Left hindlimb (tissue), 1 donor: ENCODE results near the gene KCTD8.

Experiments
- DNase-seq: peaks from one replicate; pipeline ENCODE4 v3.0.0-alpha.2; 2018

Gene KCTD8

GRCh38 chr4:44448521-44449461 is at the start of gene KCTD8:
Gene KCTD8, minus strand, starts transcription at chr4:44448809.
- peak; percentile 90 for DNase-seq

DNA sequence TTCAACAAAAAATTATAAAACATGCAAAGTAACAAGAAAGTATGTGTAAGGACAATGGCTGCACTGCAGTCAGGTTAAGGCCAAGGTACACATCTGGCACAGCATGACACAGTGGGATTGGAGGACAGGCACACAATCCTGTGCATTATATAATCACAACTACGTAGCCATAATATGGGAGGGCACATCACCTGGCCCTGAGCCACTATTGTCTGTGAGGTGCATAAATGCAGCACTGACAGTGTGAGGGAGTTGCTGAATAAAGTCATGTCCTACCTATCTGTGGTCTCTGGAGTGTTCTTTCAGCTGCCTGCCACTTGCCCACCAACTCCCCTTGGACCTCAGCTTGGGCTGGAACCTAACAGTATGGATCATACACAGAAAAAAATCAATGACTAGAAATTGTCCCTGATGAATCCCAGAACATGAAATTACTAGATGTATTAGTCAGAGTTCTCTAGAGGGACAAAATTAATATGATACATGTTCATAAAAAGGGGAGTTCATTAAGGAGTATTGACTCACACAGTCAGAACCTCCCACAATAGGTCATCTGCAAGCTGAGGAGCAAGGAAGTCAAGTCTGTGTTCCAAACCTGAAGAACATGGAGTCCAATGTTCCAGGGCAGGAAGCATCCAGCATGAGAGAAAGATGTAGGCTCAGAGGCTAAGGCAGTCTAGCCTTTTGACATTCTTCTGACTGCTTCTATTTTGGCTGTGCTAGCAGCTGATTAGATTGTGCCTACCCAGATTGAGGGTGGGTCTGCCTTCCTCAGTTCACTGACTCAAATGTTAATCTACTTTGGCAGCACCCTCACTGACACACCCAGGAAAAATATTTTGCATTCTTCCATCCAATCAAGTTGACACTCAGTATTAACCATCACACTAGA is 46.4 kb upstream of the KCTD8 start:
- DNase-seq = no peak

DNA sequence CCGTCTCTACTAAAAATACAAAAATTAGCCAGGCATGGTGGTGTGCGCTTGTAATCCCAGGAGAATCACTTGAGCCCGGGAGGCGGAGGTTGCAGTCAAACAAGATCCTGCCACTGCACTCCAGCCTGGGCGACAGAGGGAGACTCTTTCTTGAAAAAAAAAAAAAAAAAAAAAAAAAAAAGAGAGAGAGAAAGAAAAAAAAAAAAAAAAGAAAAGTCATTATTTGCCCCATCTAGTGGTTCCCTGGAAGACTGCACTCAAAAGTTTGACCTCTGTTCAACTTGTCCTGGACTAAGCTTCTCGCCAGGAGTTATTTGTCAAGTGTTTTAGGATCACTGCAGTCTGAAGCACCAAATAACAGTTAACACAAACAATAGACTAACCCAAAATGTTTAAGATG is 45.3 kb upstream of the KCTD8 start:
- no peak for DNase-seq

DNA sequence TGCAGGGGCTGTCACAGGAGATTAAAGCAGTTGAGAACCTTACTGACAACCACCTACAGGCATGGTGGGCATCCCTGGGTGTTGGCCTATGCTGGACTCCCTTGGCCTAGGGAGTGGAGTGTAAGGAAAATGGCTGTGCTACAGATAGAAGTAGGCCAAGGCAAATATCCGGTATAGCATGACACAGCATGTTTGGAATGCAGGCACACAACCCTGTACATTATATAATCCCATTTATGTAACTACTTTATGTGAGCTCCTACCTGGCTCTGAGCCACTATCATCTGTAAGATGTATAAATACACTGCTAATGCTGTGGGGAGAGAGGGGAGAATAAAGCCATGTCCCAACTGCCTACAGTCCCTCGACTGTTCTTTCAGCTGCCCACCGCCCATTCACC is 38.7 kb upstream of the KCTD8 start:
- no peak for DNase-seq

DNA sequence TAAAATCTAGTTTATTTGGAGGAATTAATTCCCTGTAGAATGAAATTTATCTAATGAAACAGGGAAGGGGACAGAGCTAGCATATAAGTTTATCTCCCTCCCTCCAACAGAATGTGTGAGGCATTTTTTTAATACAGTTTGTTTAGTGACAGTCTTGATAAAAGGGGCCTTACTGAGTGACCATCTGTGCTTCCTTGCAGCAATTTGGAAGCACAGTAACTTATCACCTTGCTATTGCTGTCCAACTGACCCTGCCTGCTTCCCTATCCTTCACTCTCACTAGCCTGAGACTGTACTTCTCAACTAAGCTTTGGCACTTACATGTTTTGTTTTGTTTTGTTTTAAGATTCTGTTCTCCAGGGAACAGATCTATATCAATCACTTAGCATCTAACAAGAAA is 31.1 kb upstream of the KCTD8 start:
- DNase-seq = no peak

DNA sequence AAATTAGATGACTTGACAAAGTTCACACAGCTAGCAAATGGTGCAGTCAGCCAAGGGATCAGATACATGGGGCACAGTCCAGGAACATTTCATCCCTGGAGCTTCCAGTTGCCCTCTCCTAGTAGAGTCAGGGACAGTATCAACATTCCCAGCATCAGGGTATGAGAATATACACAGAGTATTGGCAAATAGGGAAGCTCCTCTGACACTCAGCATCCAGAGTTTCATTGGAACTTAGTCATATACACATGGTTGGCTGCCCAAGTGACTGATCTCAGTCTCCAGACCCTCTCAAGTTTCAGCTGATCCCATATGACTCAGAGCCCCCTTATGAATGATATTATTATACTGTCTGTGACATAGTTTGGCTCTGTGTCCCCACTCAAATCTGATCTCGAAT is 13.7 kb upstream of the KCTD8 start:
- DNase-seq = no peak

DNA sequence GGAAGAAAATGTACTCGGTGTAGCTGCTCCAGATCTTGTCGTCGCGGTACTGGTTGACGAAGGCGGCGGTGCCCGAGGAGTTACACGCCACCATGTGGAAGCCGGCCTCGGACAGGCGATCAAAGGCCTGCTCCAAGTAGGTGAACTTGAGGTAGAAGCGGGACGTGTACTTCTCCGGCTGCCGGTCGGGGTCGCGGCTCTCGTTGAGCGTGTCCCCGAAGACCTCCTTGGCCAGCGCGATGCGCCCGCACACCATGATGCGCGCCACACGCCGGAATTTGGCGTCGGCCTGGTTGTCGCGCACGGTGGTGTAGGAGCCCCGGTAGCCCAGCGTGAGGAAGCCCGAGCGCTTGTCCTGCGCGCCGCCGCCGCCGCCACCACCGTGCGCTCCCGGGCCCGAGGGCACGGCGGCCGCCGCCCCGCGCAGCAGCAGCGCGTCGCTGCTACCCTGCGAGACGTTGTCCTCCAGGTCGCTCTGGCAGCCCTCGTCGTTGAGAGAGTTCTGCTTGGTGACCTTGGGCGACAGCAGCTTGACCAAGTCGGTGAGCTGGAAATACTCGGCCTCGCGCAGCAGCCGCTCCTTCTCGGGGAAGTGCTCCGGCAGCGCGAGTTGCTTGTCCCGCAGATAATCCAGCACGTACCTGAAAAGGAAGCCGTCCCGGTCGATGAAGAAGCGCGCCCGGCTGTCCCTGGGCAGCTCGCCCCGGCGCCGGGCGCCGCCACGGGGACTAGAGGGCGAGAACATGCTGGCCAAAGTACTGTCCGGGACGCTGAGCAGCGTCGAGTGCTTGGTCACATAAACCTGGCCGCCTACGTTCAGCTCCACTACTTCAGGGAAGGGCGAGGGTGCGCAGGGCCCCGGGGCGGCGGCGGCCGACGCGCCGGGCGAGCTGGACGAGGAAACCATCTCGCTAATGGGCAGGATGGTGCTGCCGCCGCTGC is 775 bp downstream of the KCTD8 start:
- peak; percentile 41 for DNase-seq

DNA sequence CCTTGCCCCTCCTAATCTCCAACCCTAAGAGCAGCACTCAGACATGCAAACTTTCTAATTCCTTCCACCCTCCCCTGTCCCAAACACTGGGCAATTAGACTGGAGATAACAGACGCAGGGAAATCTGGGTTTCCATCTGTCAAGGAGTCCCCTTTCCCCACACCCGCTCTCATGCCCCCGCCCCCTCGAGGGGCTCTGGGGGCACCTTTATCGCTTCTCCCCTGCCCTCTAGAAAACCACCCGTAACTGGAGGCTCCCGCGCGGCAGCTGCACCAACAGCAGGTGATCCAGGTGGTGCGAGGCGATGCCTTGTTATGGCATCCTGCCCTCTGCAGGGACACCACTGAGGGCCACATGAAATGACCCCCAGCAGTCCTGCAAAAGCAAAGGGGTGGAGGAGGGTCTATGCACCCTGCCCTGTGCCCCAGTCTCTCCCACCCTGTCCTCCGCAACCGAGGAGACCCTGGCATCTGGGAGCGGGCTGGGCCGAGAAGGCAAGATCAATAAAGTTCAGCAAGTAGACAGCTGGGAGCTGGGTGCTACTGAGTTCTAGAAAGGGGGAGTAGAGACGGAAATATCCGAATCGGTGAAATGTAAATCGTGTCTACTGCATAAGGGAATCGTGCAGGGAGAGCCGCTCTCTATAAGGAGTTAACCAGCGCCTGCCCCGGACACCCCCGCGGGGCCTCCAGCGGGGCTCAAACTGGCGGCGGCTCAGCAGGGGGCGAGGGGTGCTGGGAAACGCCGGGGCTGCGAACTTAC is 1.6 kb downstream of the KCTD8 start:
- DNase-seq = peak; percentile 27

DNA sequence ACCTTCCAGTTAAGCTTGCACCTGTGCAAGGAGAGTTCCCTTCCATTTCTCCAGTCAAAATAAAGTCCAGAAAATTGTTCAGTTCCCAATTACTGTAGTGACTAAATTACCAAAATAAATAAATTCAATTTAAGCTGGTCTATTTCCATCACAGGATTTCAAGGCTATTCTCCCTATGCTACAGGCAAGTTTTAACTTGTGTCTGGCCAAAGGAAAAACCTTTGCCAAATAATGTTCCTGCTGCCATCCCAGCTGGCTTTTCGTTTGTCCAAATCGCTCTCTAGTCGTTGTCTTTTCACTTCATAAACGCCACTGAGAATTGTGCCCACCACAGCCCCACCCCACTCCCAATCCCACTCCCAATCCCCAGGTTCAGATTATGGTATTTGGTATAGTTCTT is 2.4 kb downstream of the KCTD8 start:
- no peak for DNase-seq

GRCh38 chr4:44438687-44439086 is 9.9 kb downstream of the KCTD8 start:
- no peak for DNase-seq

DNA sequence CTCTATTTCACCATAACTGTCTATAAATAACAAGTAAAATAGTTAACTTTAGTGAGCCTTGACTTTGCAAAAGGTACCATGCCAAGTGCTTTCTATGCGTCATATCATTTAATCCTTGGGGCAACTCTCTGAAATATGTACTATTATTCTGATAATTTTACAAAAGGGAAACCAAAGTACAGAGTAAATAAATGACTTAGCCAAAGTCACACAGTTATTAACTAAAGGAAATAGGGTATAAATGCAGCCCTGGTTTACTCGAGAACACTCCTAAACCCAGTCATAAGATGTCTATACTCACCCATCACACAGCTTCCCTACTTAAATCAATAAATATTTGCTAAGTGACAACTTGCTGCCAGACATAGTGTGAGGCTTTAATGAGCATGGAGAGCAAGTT is 14.4 kb downstream of the KCTD8 start:
- no peak for DNase-seq

GRCh38 chr4:44425614-44426208 is 22.9 kb downstream of the KCTD8 start:
- DNase-seq = no peak

DNA sequence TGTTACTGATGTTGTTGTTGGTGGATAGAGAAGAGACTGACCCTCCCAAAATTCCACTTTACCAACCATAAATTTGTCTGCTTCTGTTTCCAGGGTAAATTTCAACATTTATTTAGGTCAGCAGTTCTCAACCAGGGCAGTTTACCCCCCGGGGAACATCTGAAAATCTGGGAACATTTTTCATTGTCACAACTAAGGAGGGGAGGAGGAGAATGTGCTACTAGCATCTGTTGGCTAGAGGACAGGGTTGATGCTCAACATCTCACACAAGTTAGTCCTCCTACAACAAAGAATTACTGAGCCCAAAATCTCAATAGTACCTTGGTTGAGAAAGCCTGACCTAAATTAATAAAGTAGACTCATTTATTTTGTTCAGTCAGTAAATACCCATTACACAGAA is 25.7 kb downstream of the KCTD8 start:
- DNase-seq = no peak

DNA sequence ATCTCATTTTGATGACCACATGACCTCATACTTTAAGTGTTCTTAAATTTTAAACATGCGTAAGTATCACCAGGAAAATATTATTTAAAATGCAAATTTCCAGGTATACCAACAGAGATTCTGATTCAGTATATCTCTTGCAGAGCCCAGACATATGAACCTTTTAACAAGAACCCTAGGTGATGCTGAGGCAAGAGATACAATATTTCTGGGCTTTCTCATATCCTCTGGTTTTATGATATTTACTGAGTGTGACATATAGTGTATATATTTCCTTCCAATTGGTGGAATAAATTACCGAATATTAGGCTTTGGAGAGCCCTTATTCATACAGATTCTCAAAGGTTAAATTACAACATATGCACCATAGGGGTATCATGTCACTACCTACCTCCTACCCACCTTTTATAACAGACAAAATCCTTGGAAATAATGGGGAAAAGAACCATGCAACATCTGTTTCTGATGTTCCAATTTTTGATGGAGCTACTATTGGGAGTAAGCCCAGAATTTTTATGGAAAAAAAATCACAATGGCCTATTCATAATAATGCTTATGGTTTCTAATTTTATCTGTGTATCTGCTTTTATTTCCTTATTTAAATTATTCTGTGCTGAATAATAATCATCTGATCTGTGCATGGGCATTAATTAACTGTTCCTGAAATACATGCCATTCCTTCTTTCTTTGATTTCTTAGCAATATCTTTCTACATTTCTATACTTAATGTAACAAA is 27.1 kb downstream of the KCTD8 start:
- DNase-seq = no peak

DNA sequence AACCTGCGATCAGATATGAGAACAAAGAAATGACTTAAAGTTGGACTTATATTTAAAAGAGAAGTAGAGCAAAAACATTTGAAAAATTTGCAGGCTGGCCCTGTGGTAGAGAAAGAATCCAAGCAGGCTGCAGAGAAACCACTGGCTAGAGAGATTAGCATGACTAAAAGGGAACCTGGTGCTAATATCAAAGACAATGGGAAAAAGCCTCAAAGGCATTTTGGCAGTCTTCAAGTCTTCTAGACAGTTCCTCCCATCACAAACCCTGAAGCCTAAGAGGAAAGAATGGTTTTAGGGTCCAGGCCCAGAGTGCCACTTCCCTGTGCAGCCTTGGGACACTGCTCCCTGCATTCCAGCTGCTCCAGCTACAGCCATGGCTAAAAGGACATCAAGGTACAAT is 33.4 kb downstream of the KCTD8 start:
- no peak for DNase-seq

GRCh38 chr4:44368413-44369167 is 80.0 kb downstream of the KCTD8 start:
- no peak for DNase-seq

- DNase-seq = no peak
These were observed 94.4 kb downstream of the KCTD8 start for GRCh38 chr4:44354172-44354571.

DNA sequence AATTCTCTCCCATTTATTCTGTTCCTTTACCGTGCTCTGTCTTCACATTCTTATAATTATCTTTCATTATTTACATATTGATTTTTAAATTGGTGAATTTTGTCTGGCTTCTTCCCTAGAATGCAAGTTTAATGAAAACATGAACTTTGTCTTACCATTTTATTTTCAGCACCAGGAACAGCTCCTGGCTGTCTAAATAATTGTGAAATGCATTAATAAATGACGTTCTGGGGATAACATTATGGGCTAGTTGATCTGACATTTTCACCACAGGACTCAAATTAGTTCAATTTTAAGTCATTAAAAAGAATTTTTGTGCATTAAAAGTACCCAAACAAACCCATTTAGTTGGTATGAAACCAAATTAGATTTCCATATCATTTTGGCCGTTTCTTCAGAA is 97.5 kb downstream of the KCTD8 start:
- no peak for DNase-seq

DNA sequence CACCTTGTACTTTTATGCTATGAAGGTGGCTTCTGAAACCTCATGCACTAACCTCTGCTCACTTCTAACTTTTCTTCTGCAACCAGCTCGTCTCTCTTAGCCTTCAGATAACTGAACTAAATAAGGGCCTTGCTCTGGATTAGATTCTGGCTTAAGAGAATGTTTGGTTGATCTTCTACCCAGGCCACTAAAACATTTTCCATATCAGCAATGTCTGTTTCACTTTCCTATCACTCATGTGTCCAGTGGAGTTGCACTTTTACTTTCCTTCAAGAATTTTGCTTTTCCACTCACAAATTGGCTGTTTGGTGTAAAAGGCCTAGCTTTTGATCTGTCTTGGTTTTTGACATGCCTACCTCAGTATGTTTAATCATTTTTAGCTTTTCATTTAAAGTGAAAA is 105.8 kb downstream of the KCTD8 start:
- DNase-seq = no peak

DNA sequence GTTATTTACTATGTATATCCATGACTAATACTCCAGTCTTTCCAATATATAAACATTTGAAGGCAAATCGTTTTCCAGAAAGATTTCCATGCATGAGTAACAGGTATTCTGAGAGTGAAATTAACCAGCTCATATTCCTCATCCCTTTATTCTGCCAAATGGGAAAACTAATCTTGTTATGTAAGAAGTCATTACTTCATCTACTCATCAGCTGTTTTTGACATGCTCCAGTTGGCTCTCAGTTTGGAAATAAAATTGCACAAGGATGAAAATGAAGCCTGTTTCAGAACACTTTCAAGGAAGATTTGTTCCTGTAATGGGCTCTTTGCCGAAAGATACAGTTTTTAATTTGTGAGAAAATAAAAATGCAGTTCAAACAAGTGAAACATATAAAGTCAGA is 121.9 kb downstream of the KCTD8 start:
- DNase-seq = no peak
